D721Med (cell line): ENCODE results near the gene FBXO9.

Source experiments
- DNase-seq: peaks from one replicate; pipeline ENCODE4 v3.0.0; 2011; ENCODE audit warnings: low spot score; ENCODE audit not compliant: insufficient read length
- FAIRE-seq: peaks from 2 replicates; lab custom pipeline; 2011; peaks lifted over from hg19 to GRCh38; lab: Jason Lieb, UNC
- CTCF ChIP-seq: IDR thresholded peaks from 2 replicates; pipeline ENCODE4 v1.5.1; 2012; ENCODE audit warnings: mild to moderate bottlenecking, control low read depth; ENCODE audit not compliant: insufficient read depth; ENCODE audit errors: missing control alignments

FBXO9 gene

GRCh38 chr6:53130569-53131290 lies 65.5 kb downstream of the FBXO9 start:
- TF ChIP-seq CTCF, result no peak
- DNase-seq, result no peak
- no peak for FAIRE-seq

GRCh38 chr6:53133961-53134360 lies 68.8 kb downstream of the FBXO9 start:
- no peak for FAIRE-seq
- TF ChIP-seq CTCF, result no peak
- no peak for DNase-seq

GRCh38 chr6:53134601-53135235 lies 69.5 kb downstream of the FBXO9 start:
- DNase-seq (no peak), FAIRE-seq (no peak)
- TF ChIP-seq CTCF, result no peak

GRCh38 chr6:53136000-53136609 lies 70.9 kb downstream of the FBXO9 start:
- no peak for FAIRE-seq
- no peak for DNase-seq
- no peak for TF ChIP-seq CTCF

GRCh38 chr6:53139841-53140413 lies 74.7 kb downstream of the FBXO9 start:
- DNase-seq (no peak), FAIRE-seq (no peak)
- TF ChIP-seq CTCF, result no peak

GRCh38 chr6:53142810-53143209 lies 77.6 kb downstream of the FBXO9 start:
- no peak for FAIRE-seq
- no peak for DNase-seq
- TF ChIP-seq CTCF, result no peak

- no peak for FAIRE-seq
- DNase-seq, result no peak
- TF ChIP-seq CTCF, result no peak
Measured at GRCh38 chr6:53143710-53144109, 78.5 kb downstream of the FBXO9 start.
